Mesenteric fat pad (tissue), 1 donor: ENCODE measurements around the gene GUCA2A. TPM values are rescaled to one million over a fixed set of nuclear protein-coding genes. Genes with fewer than 3 reads are reported as not detected.

Source experiments
- DNase-seq: peaks from one replicate; pipeline ENCODE4 v3.0.0-alpha.2; 2020; ENCODE audit warnings: low spot score
- total RNA-seq: library from RNA; stranded (reverse); fragmentation: NEBNext Ultra II Directional; extraction: Animal tissue kit (Norgen Biotek cat#: 25700); gene quantifications from one replicate; pipeline ENCODE4 v1.2.1, GENCODE V29; 2021
- donor health status: DM: yes; HTN: yes; CAD: no.

GUCA2A gene
- total RNA-seq, 1 donor from 2014 or later, result not detected

GRCh38 chr1:42133809-42134526, 30.6 kb downstream of the GUCA2A start:
- DNase-seq, result no peak

DNA sequence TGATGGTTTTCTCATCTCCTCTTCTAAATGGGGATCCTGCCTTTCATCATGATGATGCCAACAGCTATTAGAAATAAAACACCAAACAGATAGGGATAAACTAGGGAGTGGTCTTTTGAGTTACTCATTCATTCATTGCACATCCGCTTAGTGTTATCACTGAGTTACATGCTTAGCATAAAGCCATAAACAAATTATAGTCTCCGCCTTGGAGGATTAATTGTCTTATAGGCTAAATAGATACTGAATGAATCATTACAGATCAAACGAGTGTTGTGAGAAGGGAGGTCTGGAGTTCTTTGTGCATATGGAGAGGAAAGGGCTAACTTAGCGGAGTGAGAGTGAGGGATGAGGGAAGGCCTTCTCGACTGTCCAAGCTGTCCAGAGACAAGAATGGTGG, 31.2 kb downstream of the GUCA2A start:
- no peak for DNase-seq

- no peak for DNase-seq
Observed at GRCh38 chr1:42130061-42130660, 34.4 kb downstream of the GUCA2A start.

GRCh38 chr1:42128964-42129363, 35.6 kb downstream of the GUCA2A start:
- no peak for DNase-seq

- no peak for DNase-seq
Observed at GRCh38 chr1:42128499-42128898, 36.0 kb downstream of the GUCA2A start.

DNA sequence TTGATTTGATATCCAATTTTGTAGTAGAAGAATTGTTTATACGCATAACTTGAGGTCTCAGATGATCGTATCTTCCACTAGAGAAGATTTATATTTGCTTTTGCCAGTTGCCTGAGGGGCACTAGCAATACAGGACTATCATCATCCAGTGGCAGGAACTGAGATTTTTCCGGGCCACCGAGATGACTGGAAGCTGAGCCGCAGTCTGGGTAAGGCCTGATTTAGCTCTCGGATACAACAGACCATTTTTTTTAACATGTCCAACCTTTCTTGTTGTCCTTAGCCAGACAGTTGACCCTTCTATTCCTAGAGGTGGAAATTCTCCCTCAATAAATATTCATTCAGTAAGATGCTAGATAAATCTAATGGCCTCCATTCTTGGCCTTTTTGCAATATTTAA, 36.8 kb downstream of the GUCA2A start:
- no peak for DNase-seq

DNA sequence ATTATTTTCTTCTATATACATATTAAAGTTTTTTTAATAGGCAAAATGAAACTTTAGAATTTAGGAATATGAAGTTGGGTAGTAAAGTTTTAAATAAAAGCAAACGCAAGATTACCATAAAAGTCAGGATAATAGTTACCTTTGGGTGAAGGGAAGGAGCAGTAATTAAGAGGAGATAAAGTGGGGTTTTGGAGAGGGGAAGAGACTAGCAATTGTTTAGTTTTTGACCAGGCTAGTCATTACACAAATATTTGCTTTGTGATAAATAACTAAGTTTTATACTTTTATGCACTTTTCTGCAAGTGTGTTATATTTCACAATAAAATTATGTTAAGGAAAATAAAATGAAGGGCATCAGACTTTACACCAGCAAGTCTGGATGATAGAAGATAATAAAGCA, 39.0 kb downstream of the GUCA2A start:
- no peak for DNase-seq

DNA sequence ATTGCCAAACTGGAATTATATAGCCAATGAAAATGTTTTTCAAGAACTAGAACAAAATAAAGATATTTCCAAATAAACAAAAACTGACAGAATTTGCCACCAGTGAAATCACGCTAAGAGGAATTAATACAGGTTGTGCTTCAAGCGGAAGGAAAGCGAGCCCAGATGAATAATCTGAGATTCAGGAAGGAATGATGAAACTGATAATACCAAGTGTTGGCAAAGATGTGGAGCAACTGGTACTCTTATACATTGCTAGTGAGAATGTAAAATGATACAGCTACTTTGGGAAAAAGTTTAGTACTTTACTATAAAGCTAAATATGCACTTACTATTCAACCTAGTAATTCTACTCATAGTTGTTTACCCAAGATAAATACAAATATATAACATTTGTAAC, 42.1 kb downstream of the GUCA2A start:
- no peak for DNase-seq

DNA sequence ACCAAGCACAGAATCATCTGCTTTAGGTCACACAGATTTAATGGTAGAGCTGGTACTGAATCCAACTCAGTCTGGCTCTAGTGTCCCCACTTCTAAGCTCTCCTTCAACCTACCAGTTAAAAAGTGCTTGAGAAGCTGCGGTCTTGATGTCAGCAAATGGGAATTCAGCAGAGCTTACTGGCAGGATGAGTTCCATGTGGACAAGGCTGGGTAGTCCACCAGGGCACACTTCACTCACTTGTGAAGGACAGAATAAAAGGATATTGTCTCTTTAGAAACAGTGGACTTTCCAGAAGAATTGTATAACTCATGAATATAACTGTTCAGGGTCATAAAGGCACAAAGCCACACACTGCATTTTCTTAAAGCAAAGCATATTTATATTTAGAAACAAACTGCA, 46.4 kb downstream of the GUCA2A start:
- DNase-seq, result no peak

- DNase-seq, result no peak
Observed at GRCh38 chr1:42117214-42117613, 47.3 kb downstream of the GUCA2A start.

DNA sequence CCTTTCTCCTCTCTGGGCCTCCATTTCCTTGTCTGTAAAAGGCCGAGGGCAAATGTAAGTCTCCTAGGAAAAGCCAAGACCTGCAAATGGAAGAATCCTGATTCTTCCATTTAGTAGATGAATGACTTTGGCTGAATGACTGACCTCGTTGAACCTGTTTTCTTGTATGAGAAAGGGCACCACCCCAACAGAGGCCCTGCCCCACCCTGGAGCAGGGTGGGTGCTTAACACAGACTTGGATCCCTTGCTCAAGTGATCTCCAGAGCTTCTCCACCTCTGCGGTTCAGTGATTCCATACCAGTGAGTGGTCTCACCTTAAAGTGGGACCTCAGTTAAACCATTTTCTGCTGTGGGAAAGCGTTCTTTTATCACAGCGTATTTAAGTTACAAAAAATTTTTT, 50.3 kb downstream of the GUCA2A start:
- DNase-seq, result no peak

Other genes with a start within 250 kb of the GUCA2A start
- 19.9 TPM for gene HIVEP3, start 245.8 kb downstream of the GUCA2A start, total RNA-seq
- gene GUCA2B, start 11.3 kb downstream of the GUCA2A start, total RNA-seq, result not detected
- gene FOXJ3, start 170.5 kb upstream of the GUCA2A start, total RNA-seq, result 62.1 TPM
- gene RIMKLA, start 216.0 kb upstream of the GUCA2A start, total RNA-seq, result 0.39 TPM